ENCODE data around the gene PCDH9.

The PCDH9 gene

DNA sequence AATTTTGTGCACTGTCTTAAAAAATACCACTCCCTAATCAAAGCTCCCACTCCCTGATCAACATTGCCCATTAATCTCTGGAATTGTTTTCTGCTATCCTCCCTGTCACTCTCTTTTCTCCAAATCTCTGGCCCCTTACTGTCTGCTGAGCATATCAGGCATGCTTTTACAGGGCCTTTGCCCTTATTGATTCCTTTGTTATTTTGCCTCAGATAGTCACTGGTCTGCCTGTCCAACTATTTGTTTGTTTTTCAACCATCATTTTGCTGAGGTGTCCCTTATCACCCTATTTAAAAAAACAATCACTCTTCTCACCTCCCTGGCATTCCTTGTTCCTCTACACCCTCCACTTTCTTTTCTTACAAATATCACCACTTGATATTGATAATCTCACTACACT lies 153.0 kb downstream of the PCDH9 start:
- DNase-seq = no peak

- no peak for DNase-seq
Observed at GRCh38 chr13:67076378-67076777, 153.8 kb downstream of the PCDH9 start.

- no peak for DNase-seq
Observed at GRCh38 chr13:67075239-67075638, 154.9 kb downstream of the PCDH9 start.

DNA sequence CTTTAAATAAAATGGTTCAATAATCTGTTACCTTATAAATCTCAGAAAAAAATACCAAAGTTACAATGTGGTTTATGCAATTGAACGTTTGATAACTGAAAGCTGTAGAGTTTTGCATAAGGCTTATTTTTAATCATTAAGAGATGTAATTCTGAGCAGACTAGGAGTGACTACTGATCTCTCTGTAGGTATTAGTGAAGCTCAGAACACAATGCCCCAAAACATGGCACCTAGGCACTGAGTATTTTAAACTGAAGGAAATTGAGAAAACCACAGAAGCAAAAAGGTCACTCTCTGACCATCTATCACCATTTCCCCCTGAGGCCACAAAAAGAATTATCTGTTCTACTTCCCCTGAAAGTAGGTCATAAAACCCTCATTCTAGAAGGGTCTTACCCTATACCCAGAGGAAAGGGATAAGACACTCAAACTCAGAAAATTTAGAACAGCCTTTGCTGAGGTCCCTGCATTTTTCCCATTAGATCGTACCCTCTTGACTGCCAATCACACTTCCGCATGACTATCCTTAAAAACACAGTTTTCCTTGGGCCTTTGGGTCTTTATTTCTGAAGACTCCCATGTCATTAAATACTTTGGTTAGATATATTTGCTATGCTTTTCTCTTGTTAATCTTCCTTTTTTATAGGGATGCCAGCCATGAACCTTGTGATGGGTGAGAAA lies 158.1 kb downstream of the PCDH9 start:
- DNase-seq = no peak

DNA sequence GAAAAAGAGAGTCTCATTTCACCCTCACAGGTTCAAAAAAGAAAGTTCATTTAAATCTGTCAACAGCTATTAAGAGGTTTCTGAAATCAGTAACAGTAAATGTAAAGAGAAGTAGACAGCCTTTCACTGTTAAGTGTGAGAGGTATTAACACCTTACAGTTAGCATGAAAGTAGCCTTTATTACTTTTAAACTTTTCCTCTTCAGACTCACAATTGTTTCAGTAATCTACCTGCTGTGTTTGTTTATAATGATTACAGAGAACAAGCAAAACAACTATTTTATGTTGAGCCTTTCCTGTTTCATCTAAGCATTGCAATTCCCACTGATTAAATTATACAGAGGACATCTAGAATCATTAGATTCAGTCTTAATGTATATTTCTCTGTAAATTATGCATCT lies 159.8 kb downstream of the PCDH9 start:
- DNase-seq = no peak

GRCh38 chr13:67069117-67069767 lies 160.9 kb downstream of the PCDH9 start:
- DNase-seq = peak; percentile 35

DNA sequence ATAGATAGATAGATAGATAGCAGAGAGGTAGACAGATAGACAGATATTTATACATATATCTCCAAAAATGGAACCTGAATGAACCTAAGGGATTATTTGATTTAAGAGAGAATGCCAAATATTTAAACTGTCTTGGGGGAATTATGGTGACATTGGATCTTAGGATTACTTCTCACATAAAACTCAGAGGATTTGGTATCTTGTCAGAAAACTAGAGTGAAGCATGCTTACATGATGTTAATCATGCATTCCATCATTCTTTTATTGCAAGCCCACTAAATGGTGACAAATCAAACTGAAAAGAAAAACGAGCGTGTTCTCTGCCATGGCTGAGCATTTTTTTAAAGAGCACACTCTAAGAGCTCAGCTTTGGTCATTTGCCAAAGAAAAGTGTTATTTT lies 165.2 kb downstream of the PCDH9 start:
- DNase-seq = no peak

GRCh38 chr13:67063036-67063435 lies 167.1 kb downstream of the PCDH9 start:
- DNase-seq = no peak

- DNase-seq = no peak
Observed at GRCh38 chr13:67062160-67062559, 168.0 kb downstream of the PCDH9 start.

GRCh38 chr13:67061750-67062149 lies 168.4 kb downstream of the PCDH9 start:
- no peak for DNase-seq

GRCh38 chr13:67052550-67053490 lies 177.3 kb downstream of the PCDH9 start:
- DNase-seq = no peak

DNA sequence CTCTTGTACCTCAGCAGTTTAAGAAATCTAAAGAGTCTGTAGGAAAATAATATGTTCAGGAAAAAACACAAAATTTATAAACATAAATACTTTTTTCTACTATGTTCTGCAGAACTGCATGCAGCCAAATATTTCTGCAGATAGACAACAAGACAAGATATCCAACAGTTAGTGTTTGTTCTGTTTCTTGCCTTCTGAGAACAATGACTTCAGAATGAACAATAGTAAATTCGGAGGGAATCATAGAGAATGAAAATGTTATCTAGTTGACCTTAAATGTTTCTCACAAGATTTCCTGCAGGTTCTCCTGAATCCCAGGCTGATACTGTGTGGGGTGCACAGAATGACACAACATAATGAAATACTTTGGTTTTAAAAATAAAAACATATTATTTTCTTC lies 180.4 kb downstream of the PCDH9 start:
- no peak for DNase-seq

- no peak for DNase-seq
Observed at GRCh38 chr13:67048821-67049150, 181.3 kb downstream of the PCDH9 start.

- DNase-seq = no peak
Observed at GRCh38 chr13:67048084-67048820, 181.9 kb downstream of the PCDH9 start.

- DNase-seq = no peak
Observed at GRCh38 chr13:67045357-67045756, 184.8 kb downstream of the PCDH9 start.

- DNase-seq = no peak
Observed at GRCh38 chr13:67043901-67044300, 186.2 kb downstream of the PCDH9 start.

DNA sequence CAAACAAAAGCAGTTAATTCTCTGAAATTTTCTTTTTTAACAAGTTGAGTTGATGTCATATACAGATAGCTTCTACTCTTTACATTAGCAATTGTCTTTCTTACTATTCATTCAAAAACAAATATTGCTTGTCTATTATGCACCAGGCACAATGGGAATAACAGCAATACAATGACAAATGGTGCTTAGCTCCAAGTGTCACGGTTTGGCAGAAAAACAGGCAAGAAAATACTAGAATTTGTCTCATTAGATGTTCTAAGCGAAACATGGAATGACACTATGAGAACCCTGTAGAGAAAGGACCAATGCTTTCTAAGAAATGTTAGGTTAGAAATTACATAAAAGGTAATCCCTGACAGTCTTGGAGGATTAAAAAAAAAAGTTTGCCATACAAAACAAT lies 187.6 kb downstream of the PCDH9 start:
- DNase-seq = no peak

GRCh38 chr13:67036699-67037457 lies 193.3 kb downstream of the PCDH9 start:
- no peak for DNase-seq

- no peak for DNase-seq
Observed at GRCh38 chr13:67033170-67033569, 197.0 kb downstream of the PCDH9 start.

DNA sequence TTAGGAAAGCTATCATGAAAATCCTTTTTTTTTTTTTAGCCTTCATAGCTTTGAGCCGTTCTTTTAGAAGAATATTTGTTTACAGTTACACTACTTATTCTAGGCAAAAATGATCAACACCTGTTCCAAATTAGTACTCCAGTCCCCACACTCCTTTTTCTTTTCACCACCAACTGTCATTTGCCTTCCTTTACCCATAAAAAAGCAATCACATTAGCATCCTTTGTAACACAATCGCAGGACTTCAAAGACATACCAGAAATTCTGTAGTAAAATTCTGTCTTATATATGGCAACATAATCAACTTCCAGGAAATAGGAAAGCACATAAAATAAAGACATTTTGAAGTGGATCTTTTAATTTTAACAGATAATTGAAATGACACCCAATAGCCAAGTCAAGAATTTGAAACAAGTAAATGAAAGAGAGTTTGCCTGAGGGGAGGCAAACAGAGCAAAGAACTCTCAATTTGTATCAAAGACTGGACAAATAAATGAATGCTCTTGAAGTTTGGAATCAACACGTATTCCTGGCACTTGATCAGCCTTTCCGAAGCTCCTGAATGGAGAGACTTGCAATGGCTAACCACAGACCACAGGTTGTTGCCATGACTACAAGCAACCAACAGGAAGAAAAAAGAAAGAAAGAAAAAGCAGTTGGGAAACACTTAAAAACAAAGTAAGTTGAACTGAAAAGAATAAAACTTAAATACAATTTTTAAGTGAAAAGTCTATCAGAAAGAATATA lies 206.8 kb downstream of the PCDH9 start:
- peak; percentile 24 for DNase-seq

DNA sequence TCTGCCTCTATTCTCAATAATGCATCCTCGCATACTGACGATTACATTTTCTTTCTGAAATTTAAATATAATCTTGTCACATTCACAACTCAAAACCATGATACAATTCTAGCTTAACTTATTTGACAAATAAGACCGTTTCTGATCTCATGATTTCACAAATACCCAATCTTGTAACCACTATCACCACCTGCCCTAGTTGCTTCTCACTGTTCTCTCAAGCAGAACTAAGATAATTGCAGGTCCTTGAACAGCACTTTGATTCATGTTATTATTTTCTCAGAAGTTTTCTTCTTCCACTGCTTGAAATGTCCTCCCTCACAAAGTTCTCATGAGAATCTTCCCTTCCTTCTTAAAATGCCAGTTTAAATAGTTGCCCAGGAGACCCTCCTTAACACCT lies 211.4 kb downstream of the PCDH9 start:
- DNase-seq = no peak

DNA sequence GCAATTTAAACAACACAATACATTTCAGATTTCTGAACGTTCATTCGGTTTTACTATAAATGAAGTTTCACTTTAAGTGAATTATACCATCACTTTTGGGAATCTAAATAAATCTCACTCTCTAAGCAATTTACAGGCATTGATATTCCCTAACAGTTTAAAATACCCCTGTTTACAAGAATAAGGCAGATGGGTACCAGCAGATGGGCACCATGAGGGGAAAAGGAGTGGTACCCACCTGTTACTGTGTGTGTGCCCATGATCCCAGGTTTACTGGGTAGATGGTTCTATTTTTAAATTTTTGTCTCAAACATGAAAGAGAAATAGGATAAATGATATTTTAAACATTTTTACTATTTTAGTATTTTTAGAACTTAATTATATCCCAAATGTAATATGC lies 212.9 kb downstream of the PCDH9 start:
- no peak for DNase-seq

Data from eye (tissue), 1 donor.